Transverse colon (tissue), 4 donors: ENCODE measurements around the gene KRT78. TPM values are rescaled to one million over a fixed set of nuclear protein-coding genes. Genes with fewer than 3 reads are reported as not detected.

Experiments used
- DNase-seq: peaks from one replicate; pipeline ENCODE4 v3.0.0-alpha.2; 2019
- H3K27ac ChIP-seq, 4 donors: fragments of 200-600 bp; sonication (generic); 2 replicates each; pipeline ENCODE4 v1.5.1; 2016 to 2018; ENCODE audit warnings: inconsistent platforms in 4 of 4
- H3K27me3 ChIP-seq: fragments of 200-600 bp; sonication (generic); 2 replicates; pipeline ENCODE4 v1.5.1; 2017; ENCODE audit warnings: inconsistent platforms
- H3K36me3 ChIP-seq, 4 donors: fragments of 200-600 bp; sonication (generic); 2 replicates each; pipeline ENCODE4 v1.5.1; 2017 to 2019; ENCODE audit warnings: inconsistent platforms in 4 of 4
- H3K4me1 ChIP-seq, 4 donors: fragments of 200-600 bp; sonication (generic); 2 replicates each; pipeline ENCODE4 v1.5.1; 2017 to 2020; ENCODE audit warnings: inconsistent platforms in 4 of 4
- H3K4me3 ChIP-seq, 4 donors: fragments of 200-600 bp; sonication (generic); 1 replicate in 1 of 4; 2 replicates in 3 of 4; pipeline versions ENCODE4 v1.5.1 to v1.6.1; 2017 to 2019; ENCODE audit warnings: inconsistent platforms in 4 of 4
- H3K9me3 ChIP-seq, 2 donors: fragments of 200-600 bp; sonication (generic); 2 replicates each; pipeline ENCODE4 v1.5.1; 2017 to 2019; ENCODE audit warnings: inconsistent platforms in 2 of 2
- CTCF ChIP-seq, 5 experiments: fragments of 200-600 bp in 3 of 5; fragments of 450-650 bp in 2 of 5; sonication (generic) in 3 of 5; IDR thresholded peaks; 1 replicate in 2 of 5; 2 replicates in 3 of 5; pipeline ENCODE4 v1.5.1; 2016 to 2017; ENCODE audit warnings: antibody characterized with exemption in 5 of 5, inconsistent platforms in 3 of 5, mild to moderate bottlenecking in 2 of 5, moderate library complexity in 1 of 5
- EP300 ChIP-seq: sonication (generic); formaldehyde crosslinking; IDR thresholded peaks from one replicate; pipeline ENCODE4 v1.6.1; 2017; ENCODE audit warnings: antibody characterized with exemption, low read depth
- POLR2A ChIP-seq: fragments of 450-650 bp; IDR thresholded peaks from one replicate; pipeline ENCODE4 v1.6.1; 2016; ENCODE audit warnings: antibody characterized with exemption, mild to moderate bottlenecking, moderate library complexity
- POLR2AphosphoS5 ChIP-seq, 3 donors: sonication (generic); formaldehyde crosslinking; IDR thresholded peaks; one replicate each; pipeline ENCODE4 v1.6.1; 2016; ENCODE audit warnings: antibody characterized with exemption in 3 of 3
- WGBS, 2 donors: methylation state at CpG; one replicate each; pipeline ENCODE4 v1.1.5; 2018; ENCODE audit warnings: low coverage in 1 of 2; 5-methylcytosine and 5-hydroxymethylcytosine counted together
- in situ Hi-C, 4 donors: fragments of 200-750 bp; cut with MboI; loops; one replicate each; pipeline versions ENCODE4 v1.15.0 to v1.15.1; 2017; ENCODE audit warnings: low sequenced_read_pairs in 3 of 4, low pct_ligation_motif_present in 1 of 4, low pct_unique_long_range_greater_than_20kb in 1 of 4
- intact Hi-C: fragments of 100-400 bp; cut with DNase I; formaldehyde crosslinking; loops from one replicate; pipeline ENCODE4 v1.15.1; 2023; ENCODE audit warnings: low total_unique reads
- total RNA-seq, 4 donors: library from RNA; depleted of rRNA; stranded (reverse); fragments of >200 nt; gene quantifications; one replicate each; pipeline ENCODE4 v1.1.0, GENCODE V29; 2016

KRT78 gene
- total RNA-seq: not detected

GRCh38 chr12:52848661-52849255 lies at the start of gene KRT78:
Gene KRT78 (minus strand): TSS chr12:52848994. CDS start chr12:52848930, 64 bp downstream.
- no peaks in the 10 kb centered on the region for H3K9me3 ChIP-seq
- TF ChIP-seq POLR2A (no peak), POLR2AphosphoS5 (IDR thresholded peaks at IDR 0.05) (no peak), EP300 (no peak), CTCF (IDR thresholded peaks at IDR 0.05) (no peak)
- intact Hi-C loops (no loop called here), in situ Hi-C loops (no loop called here)
- H3K27ac ChIP-seq: no peak within 1 kb of the TSS
- H3K4me1 ChIP-seq: no peaks in the 10 kb centered on the region
- H3K27me3 ChIP-seq: no peaks in the 10 kb centered on the region
- no peak for DNase-seq
- 80 to 100% methylated on average over 1 to 16 of the region's 16 CpGs for WGBS, 2 donors
- no peak within 1 kb of the TSS for H3K4me3 ChIP-seq
- no peaks in the 10 kb centered on the region for H3K36me3 ChIP-seq

- WGBS, 2 donors: 47% methylated on average over 3 of the region's 3 CpGs; no CpG with 5 or more reads in 1 of the 2 donors
- intact Hi-C loops: no loop called here
- DNase-seq: peak; percentile 72
Measured at GRCh38 chr12:52896190-52897100, 47.7 kb upstream of the KRT78 start.

GRCh38 chr12:52895726-52896189 lies 47.0 kb upstream of the KRT78 start:
- 35% methylated on average over 2 of the region's 2 CpGs; no CpG with 5 or more reads in 1 of the 2 donors for WGBS, 2 donors
- no peak for TF ChIP-seq CTCF (IDR thresholded peaks at IDR 0.05)
- no peak for TF ChIP-seq POLR2A
- TF ChIP-seq EP300: no peak
- peak in 1 of 3 donors; percentile 6 for TF ChIP-seq POLR2AphosphoS5 (IDR thresholded peaks at IDR 0.05)
- Histone ChIP-seq H3K4me1 (peaks cover 8 to 46% (median 37%) of the 10 kb centered on the region in 4 donors), H3K9me3 (no peaks in the 10 kb centered on the region), H3K27ac (peak overlapping the region; percentile 91 to 98 (median 93)), H3K27me3 (no peaks in the 10 kb centered on the region), H3K36me3 (peaks cover 0 to 10% (median 4%) of the 10 kb centered on the region in 4 donors), H3K4me3 (no peak overlapping the region)
- intact Hi-C loops (no loop called here), in situ Hi-C loops (no loop called here)
- DNase-seq: no peak

More at GRCh38 chr12:52896190-52897100, 47.7 kb upstream of the KRT78 start:
- H3K27ac ChIP-seq: peak overlapping the region; percentile 91 to 98 (median 93)
- in situ Hi-C loops: no loop called here
- peaks cover 8 to 53% (median 44%) of the 10 kb centered on the region in 4 donors for H3K4me1 ChIP-seq
- H3K27me3 ChIP-seq: no peaks in the 10 kb centered on the region
- no peak overlapping the region for H3K4me3 ChIP-seq
- no peaks in the 10 kb centered on the region for H3K9me3 ChIP-seq
- peaks cover 0 to 15% (median 4%) of the 10 kb centered on the region in 4 donors for H3K36me3 ChIP-seq
- TF ChIP-seq EP300 (peak; percentile 27), POLR2AphosphoS5 (IDR thresholded peaks at IDR 0.05) (peak; percentile 41 to 88 (median 87)), CTCF (IDR thresholded peaks at IDR 0.05) (peak in 1 of 5 experiments; percentile 8), POLR2A (peak; percentile 77)

- Histone ChIP-seq H3K4me1 (peaks cover 8 to 25% (median 15%) of the 10 kb centered on the region in 4 donors), H3K36me3 (no peaks in the 10 kb centered on the region), H3K9me3 (no peaks in the 10 kb centered on the region), H3K27ac (no peak overlapping the region), H3K4me3 (no peak overlapping the region), H3K27me3 (no peaks in the 10 kb centered on the region)
- in situ Hi-C loops (no loop called here), intact Hi-C loops (no loop called here)
- DNase-seq: no peak
- peak in 2 of 3 donors; percentile 16 to 23 for TF ChIP-seq POLR2AphosphoS5 (IDR thresholded peaks at IDR 0.05)
- TF ChIP-seq EP300: no peak
- TF ChIP-seq POLR2A: no peak
Measured at GRCh38 chr12:52892974-52893373, 44.2 kb upstream of the KRT78 start.
